ENCODE measurements around the gene GYS1. TPM values are rescaled to one million over a fixed set of nuclear protein-coding genes. Genes with fewer than 3 reads are reported as not detected.

Gene GYS1
- total and polyA plus RNA-seq, 2 experiments from 2014 or later: 155 to 195 TPM

GRCh38 chr19:49010453-49010852, 17.3 kb upstream of the GYS1 start:
- Histone ChIP-seq H3K27me3 (no peaks in the 10 kb centered on the region), H3K9me3 (ENCODE audit: low read depth) (no peaks in the 10 kb centered on the region), H3K4me3 (no peak overlapping the region), H3K4me1 (ENCODE audit: low read depth) (no peaks in the 10 kb centered on the region), H3K36me3 (peaks cover 17% of the 10 kb centered on the region), H3K27ac (no peak overlapping the region)
- DNase-seq (ENCODE audit: low read depth in 1 of 2, low spot score in 1 of 2): no peak
- TF ChIP-seq CTCF (IDR thresholded peaks at IDR 0.05; ENCODE audit: low read depth, low read length): no peak

DNA sequence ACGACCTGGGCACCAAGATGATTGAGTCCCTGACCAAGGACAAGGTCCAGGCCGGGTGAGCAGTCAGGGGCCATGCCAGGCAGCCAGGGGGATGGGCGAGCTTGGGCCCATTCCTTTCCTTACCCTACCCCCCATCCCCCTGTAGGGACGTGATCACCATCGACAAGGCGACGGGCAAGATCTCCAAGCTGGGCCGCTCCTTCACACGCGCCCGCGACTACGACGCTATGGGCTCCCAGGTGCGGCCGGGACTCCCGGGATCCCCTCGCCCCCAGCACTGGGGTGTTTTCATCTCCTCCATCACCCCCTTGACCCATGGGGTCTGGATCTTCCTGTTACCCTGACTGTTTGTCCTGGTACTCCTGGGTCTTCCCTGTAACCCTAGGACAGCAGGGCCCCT, 16.7 kb upstream of the GYS1 start:
- no peaks in the 10 kb centered on the region for H3K27me3 ChIP-seq
- no peak for TF ChIP-seq CTCF (IDR thresholded peaks at IDR 0.05; ENCODE audit: low read depth, low read length)
- no peak overlapping the region for H3K27ac ChIP-seq
- H3K9me3 ChIP-seq (ENCODE audit: low read depth): no peaks in the 10 kb centered on the region
- H3K36me3 ChIP-seq: peaks cover 13% of the 10 kb centered on the region
- no peak overlapping the region for H3K4me3 ChIP-seq
- no peak for DNase-seq (ENCODE audit: low read depth in 1 of 2, low spot score in 1 of 2)
- H3K4me1 ChIP-seq (ENCODE audit: low read depth): no peaks in the 10 kb centered on the region

DNA sequence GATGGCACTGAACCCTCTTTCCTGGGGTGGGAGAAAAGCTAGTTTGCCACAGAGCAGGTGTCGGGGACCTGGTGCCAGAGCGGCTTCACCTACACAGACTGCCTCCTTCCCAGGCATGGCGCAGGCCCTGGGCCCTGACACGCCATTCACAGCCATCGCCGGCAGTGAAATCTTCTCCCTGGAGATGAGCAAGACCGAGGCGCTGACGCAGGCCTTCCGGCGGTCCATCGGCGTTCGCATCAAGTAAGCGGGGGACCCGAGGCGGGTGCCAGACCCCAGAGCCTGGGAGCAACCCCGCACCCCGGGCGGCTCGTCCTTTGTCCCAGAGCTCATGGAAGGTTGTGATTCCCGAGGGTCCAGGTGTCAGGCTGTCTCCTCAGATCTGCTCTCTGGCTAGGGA, 13.8 kb upstream of the GYS1 start:
- no peak for DNase-seq (ENCODE audit: low read depth in 1 of 2, low spot score in 1 of 2)
- no peaks in the 10 kb centered on the region for H3K9me3 ChIP-seq (ENCODE audit: low read depth)
- no peak overlapping the region for H3K4me3 ChIP-seq
- TF ChIP-seq CTCF (IDR thresholded peaks at IDR 0.05; ENCODE audit: low read depth, low read length): no peak
- H3K4me1 ChIP-seq (ENCODE audit: low read depth): no peaks in the 10 kb centered on the region
- H3K27ac ChIP-seq: no peak overlapping the region
- peaks cover 18% of the 10 kb centered on the region for H3K36me3 ChIP-seq
- H3K27me3 ChIP-seq: no peaks in the 10 kb centered on the region

GRCh38 chr19:49004964-49005614, 12.0 kb upstream of the GYS1 start:
- DNase-seq (ENCODE audit: low read depth in 1 of 2, low spot score in 1 of 2): no peak
- no peak for TF ChIP-seq CTCF (IDR thresholded peaks at IDR 0.05; ENCODE audit: low read depth, low read length)
- H3K27me3 ChIP-seq: no peaks in the 10 kb centered on the region
- H3K4me3 ChIP-seq: no peak overlapping the region
- H3K27ac ChIP-seq: no peak overlapping the region
- H3K36me3 ChIP-seq: peaks cover 13% of the 10 kb centered on the region
- no peaks in the 10 kb centered on the region for H3K4me1 ChIP-seq (ENCODE audit: low read depth)
- no peaks in the 10 kb centered on the region for H3K9me3 ChIP-seq (ENCODE audit: low read depth)

DNA sequence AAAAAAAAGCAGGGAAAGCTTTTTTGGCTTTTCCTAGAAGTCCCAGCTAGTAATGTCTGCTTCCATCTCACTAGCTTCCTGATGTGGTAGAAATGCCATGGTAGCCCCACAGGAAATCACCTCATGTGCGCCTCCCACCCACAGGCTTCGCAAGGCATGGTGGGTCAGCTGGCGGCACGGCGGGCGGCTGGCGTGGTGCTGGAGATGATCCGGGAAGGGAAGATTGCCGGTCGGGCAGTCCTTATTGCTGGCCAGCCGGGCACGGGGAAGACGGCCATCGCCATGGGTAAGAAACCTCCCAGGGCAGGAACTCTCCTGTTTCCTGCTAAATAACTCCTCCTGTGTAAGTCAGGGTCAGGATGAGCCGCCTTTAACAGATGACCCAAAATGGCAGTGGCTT, 11.0 kb upstream of the GYS1 start:
- Histone ChIP-seq H3K27me3 (no peaks in the 10 kb centered on the region), H3K36me3 (peaks cover 12% of the 10 kb centered on the region)
- no peak for TF ChIP-seq CTCF (IDR thresholded peaks at IDR 0.05; ENCODE audit: low read depth, low read length)

More for the DNA sequence above, 11.0 kb upstream of the GYS1 start:
- DNase-seq (ENCODE audit: low read depth in 1 of 2, low spot score in 1 of 2): no peak
- H3K4me1 ChIP-seq (ENCODE audit: low read depth): no peaks in the 10 kb centered on the region
- H3K27ac ChIP-seq: no peak overlapping the region
- H3K9me3 ChIP-seq (ENCODE audit: low read depth): no peaks in the 10 kb centered on the region
- no peak overlapping the region for H3K4me3 ChIP-seq

Data from cardiac muscle cell (in vitro differentiated cells and primary cell).